GM23338 (cell line): Measurements from ENCODE around the gene BARD1. TPM values are rescaled to one million over a fixed set of nuclear protein-coding genes. Genes with fewer than 3 reads are reported as not detected.

Source experiments
- ATAC-seq: fragments of 200-7000 bp; cut with Tn5 transposase; 3 replicates; pipeline ENCODE4 v1.9.1; 2020
- DNase-seq: peaks from one replicate; pipeline ENCODE4 v3.0.0-alpha.2; 2015; ENCODE audit warnings: low spot score
- H2AFZ ChIP-seq: fragments of 200-600 bp; sonication (generic); 2 replicates; pipeline ENCODE4 v1.8.0; 2016; ENCODE audit warnings: antibody characterized with exemption, mild to moderate bottlenecking, moderate library complexity
- H3F3A ChIP-seq: fragments of 200-600 bp; sonication (generic); replicated peaks from 2 replicates; pipeline ENCODE4 v1.8.0; 2017; ENCODE audit warnings: antibody characterized with exemption, mixed run types, low read depth
- H3K27ac ChIP-seq: fragments of 200-600 bp; sonication (generic); 2 replicates; pipeline ENCODE4 v1.6.1; 2016; ENCODE audit warnings: low read depth
- H3K27me3 ChIP-seq: fragments of 200-600 bp; sonication (generic); 2 replicates; pipeline ENCODE4 v1.8.0; 2016; ENCODE audit warnings: mild to moderate bottlenecking, mixed run types, moderate library complexity; ENCODE audit not compliant: insufficient read depth
- H3K36me3 ChIP-seq: fragments of 200-600 bp; sonication (generic); 2 replicates; pipeline ENCODE4 v1.8.0; 2016; ENCODE audit warnings: mild to moderate bottlenecking; ENCODE audit not compliant: insufficient read depth
- H3K4me1 ChIP-seq: fragments of 200-600 bp; sonication (generic); 2 replicates; pipeline ENCODE4 v1.8.0; 2016; ENCODE audit warnings: mild to moderate bottlenecking, moderate library complexity; ENCODE audit not compliant: insufficient read depth
- H3K4me2 ChIP-seq: fragments of 200-600 bp; sonication (generic); 2 replicates; pipeline ENCODE4 v1.7.1; 2017; ENCODE audit warnings: mixed run types
- H3K4me3 ChIP-seq: fragments of 200-600 bp; sonication (generic); 2 replicates; pipeline ENCODE4 v1.6.1; 2016; ENCODE audit warnings: mixed run types
- H3K79me2 ChIP-seq: fragments of 200-600 bp; sonication (generic); replicated peaks from 2 replicates; pipeline ENCODE4 v1.8.0; 2017; ENCODE audit warnings: mild to moderate bottlenecking; ENCODE audit not compliant: insufficient read depth
- H3K9me2 ChIP-seq: fragments of 200-600 bp; sonication (generic); 2 replicates; pipeline ENCODE4 v1.8.0; 2017; ENCODE audit not compliant: insufficient read depth
- H4K20me1 ChIP-seq: fragments of 200-600 bp; sonication (generic); replicated peaks from 2 replicates; pipeline ENCODE4 v1.8.0; 2017; ENCODE audit warnings: mild to moderate bottlenecking; ENCODE audit not compliant: insufficient read depth
- H3K27ac Mint-ChIP-seq: 2 replicates; pipeline ENCODE4 v1.8.0; 2020; ENCODE audit warnings: inconsistent platforms, mild to moderate bottlenecking, moderate library complexity, mixed read lengths
- H3K27me3 Mint-ChIP-seq: 3 replicates; pipeline ENCODE4 v1.8.0; 2022; ENCODE audit warnings: low read depth, mild to moderate bottlenecking, moderate library complexity, mixed read lengths, inconsistent platforms; ENCODE audit not compliant: insufficient read depth, poor library complexity
- H3K36me3 Mint-ChIP-seq: 3 replicates; pipeline ENCODE4 v1.8.0; 2021; ENCODE audit warnings: low read depth, mild to moderate bottlenecking, inconsistent platforms, moderate library complexity, mixed read lengths
- H3K4me1 Mint-ChIP-seq: 3 replicates; pipeline ENCODE4 v1.8.0; 2020; ENCODE audit warnings: mild to moderate bottlenecking, inconsistent platforms, mixed read lengths
- H3K4me3 Mint-ChIP-seq: 3 replicates; pipeline ENCODE4 v1.8.0; 2021; ENCODE audit warnings: moderate library complexity, mild to moderate bottlenecking, inconsistent platforms, mixed read lengths
- H3K9me3 Mint-ChIP-seq: 3 replicates; pipeline ENCODE4 v1.8.0; 2020; ENCODE audit warnings: moderate library complexity, mild to moderate bottlenecking, inconsistent platforms, mixed read lengths
- EZH2phosphoT487 ChIP-seq: fragments of 200-600 bp; sonication (generic); IDR thresholded peaks from one replicate; pipeline ENCODE4 v1.8.1; 2018; ENCODE audit warnings: antibody characterized with exemption; ENCODE audit not compliant: unreplicated experiment
- POLR2AphosphoS5 ChIP-seq: IDR thresholded peaks from 2 replicates; pipeline ENCODE4 v1.6.1; 2016; ENCODE audit warnings: antibody characterized with exemption, low read depth
- STAT1 ChIP-seq: IDR thresholded peaks from one replicate; pipeline ENCODE4 v1.6.1; 2016; ENCODE audit warnings: antibody characterized with exemption; ENCODE audit not compliant: unreplicated experiment
- polyA plus RNA-seq: library from polyadenylated mRNA; unstranded; fragments of >200 nt; fragmentation: Nextera tagmentation; extraction: Ambion mirVana; gene quantifications from 2 replicates; pipeline ENCODE4 v1.2.1, GENCODE V29; 2016
- total RNA-seq: library from RNA; depleted of rRNA; stranded (reverse); fragments of >200 nt; shearing (Covaris generic); gene quantifications from 2 replicates; pipeline ENCODE4 v1.2.3, GENCODE V29; 2014
- TF ChIP-seq, protein P1 (sequence below), 2 experiments: fragments of 200-600 bp in 1 of 2; sonication (generic) in 1 of 2; conservative IDR thresholded peaks; 2 replicates each; pipeline versions ENCODE4 v1.5.1 to v1.6.1; 2016 to 2017; ENCODE audit warnings: antibody characterized with exemption in 2 of 2, low read depth in 2 of 2, mild to moderate bottlenecking in 2 of 2, moderate library complexity in 1 of 2
- TF ChIP-seq, protein P2 (sequence below): fragments of 250-450 bp; sonication (Bioruptor Pico); IDR thresholded peaks from 2 replicates; pipeline ENCODE4 v1.5.0; 2020; ENCODE audit warnings: mild to moderate bottlenecking, moderate library complexity
- TF ChIP-seq, protein P3 (sequence below): IDR thresholded peaks from one replicate; pipeline ENCODE4 v1.6.1; 2018; ENCODE audit warnings: antibody characterized with exemption; ENCODE audit not compliant: unreplicated experiment
- TF ChIP-seq, protein P4 (sequence below): IDR thresholded peaks from 2 replicates; pipeline ENCODE4 v1.6.1; 2016; ENCODE audit warnings: antibody characterized with exemption

Gene BARD1
- total and polyA plus RNA-seq, 2 experiments from 2014 or later: 33.9 to 61.0 TPM

DNA sequence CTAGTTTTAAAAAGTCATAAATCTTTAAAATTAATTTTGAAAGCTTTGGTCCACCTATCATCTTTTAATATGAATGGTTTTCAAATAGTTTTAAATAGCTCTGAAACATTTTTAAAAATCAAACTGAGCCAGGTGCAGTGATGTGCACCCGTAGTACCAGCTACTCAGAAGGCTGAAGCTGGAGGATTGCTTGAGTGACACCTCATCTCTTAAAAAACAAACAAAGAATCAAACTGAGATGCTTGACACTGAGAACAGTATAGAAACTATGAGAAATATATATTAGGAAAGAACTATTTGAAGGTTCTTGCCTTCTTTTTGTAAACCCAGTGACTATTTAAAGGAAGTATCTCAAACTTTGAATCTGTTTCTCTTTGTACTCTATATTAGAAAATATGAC is 67.4 kb downstream of the BARD1 start:
- no peak overlapping the region for H3K4me3 Mint-ChIP-seq
- H3K9me3 Mint-ChIP-seq: no peaks in the 10 kb centered on the region
- Histone ChIP-seq H3K27ac (no peak overlapping the region), H3K27me3 (no peaks in the 10 kb centered on the region), H3K9me2 (no peaks in the 10 kb centered on the region), H3K4me2 (no peak overlapping the region), H3K4me3 (no peak overlapping the region), H3K79me2 (no peaks in the 10 kb centered on the region; the same call in 1 of the 2 replicates), H3K36me3 (peaks cover 6% of the 10 kb centered on the region; the same call in 1 of the 2 replicates), H3F3A (no peaks in the 10 kb centered on the region), H4K20me1 (peaks cover 5% of the 10 kb centered on the region; the same call in 1 of the 2 replicates), H3K4me1 (no peaks in the 10 kb centered on the region), H2AFZ (no peak overlapping the region)
- no peak for DNase-seq
- peaks cover 36% of the 10 kb centered on the region for H3K36me3 Mint-ChIP-seq
- no peaks in the 10 kb centered on the region for H3K4me1 Mint-ChIP-seq
- no peak for ATAC-seq
- TF ChIP-seq, protein P1, sequence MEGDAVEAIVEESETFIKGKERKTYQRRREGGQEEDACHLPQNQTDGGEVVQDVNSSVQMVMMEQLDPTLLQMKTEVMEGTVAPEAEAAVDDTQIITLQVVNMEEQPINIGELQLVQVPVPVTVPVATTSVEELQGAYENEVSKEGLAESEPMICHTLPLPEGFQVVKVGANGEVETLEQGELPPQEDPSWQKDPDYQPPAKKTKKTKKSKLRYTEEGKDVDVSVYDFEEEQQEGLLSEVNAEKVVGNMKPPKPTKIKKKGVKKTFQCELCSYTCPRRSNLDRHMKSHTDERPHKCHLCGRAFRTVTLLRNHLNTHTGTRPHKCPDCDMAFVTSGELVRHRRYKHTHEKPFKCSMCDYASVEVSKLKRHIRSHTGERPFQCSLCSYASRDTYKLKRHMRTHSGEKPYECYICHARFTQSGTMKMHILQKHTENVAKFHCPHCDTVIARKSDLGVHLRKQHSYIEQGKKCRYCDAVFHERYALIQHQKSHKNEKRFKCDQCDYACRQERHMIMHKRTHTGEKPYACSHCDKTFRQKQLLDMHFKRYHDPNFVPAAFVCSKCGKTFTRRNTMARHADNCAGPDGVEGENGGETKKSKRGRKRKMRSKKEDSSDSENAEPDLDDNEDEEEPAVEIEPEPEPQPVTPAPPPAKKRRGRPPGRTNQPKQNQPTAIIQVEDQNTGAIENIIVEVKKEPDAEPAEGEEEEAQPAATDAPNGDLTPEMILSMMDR (conservative IDR thresholded peaks at IDR 0.05; ENCODE audit: low read depth in 2 of 2): no peak
- no peak for TF ChIP-seq EZH2phosphoT487
- H3K27me3 Mint-ChIP-seq: peaks cover 4% of the 10 kb centered on the region
- no peak overlapping the region for H3K27ac Mint-ChIP-seq

DNA sequence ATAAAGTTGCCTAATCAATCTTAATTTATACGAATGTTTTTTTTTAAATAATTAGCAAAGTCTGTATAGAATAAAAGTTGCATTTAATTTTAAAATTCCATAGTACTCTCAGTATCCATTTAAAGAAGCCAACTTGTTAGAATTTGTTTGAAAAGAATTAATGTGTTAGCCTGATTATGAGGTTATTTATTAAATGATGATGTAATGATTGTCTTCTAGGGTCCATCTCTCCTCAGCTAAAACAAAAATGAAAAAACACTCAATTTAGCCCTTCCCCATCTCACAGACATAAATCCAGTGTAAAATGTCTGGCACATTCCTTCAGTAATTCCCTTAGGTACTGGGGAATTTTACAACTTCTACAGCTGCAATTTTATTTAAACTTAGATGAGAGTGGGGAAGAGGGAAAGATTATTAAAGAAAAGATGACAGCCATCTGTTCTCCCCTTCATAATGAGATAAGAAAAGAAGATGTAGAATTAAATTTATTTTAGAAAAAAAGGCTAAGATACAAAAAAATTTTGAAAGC is 68.6 kb downstream of the BARD1 start:
- H3K4me2 ChIP-seq: no peak overlapping the region
- peaks cover 2% of the 10 kb centered on the region for H3K27me3 Mint-ChIP-seq
- no peak overlapping the region for H3K27ac ChIP-seq
- no peaks in the 10 kb centered on the region for H3K27me3 ChIP-seq
- H3K79me2 ChIP-seq: no peaks in the 10 kb centered on the region; the same call in 1 of the 2 replicates
- H3K9me2 ChIP-seq: no peaks in the 10 kb centered on the region
- peaks cover 26% of the 10 kb centered on the region for H3K36me3 Mint-ChIP-seq
- no peak overlapping the region for H2AFZ ChIP-seq
- no peaks in the 10 kb centered on the region for H3K4me1 ChIP-seq
- H3K36me3 ChIP-seq: peaks cover 6% of the 10 kb centered on the region; the same call in 1 of the 2 replicates
- H3K4me1 Mint-ChIP-seq: no peaks in the 10 kb centered on the region
- no peak overlapping the region for H3K27ac Mint-ChIP-seq
- no peaks in the 10 kb centered on the region for H3K9me3 Mint-ChIP-seq
- H3F3A ChIP-seq: no peaks in the 10 kb centered on the region
- H3K4me3 Mint-ChIP-seq: no peak overlapping the region
- H4K20me1 ChIP-seq: peaks cover 5% of the 10 kb centered on the region; the same call in 1 of the 2 replicates
- H3K4me3 ChIP-seq: no peak overlapping the region
- ATAC-seq (no peak), DNase-seq (no peak)
- TF ChIP-seq, protein P2, sequence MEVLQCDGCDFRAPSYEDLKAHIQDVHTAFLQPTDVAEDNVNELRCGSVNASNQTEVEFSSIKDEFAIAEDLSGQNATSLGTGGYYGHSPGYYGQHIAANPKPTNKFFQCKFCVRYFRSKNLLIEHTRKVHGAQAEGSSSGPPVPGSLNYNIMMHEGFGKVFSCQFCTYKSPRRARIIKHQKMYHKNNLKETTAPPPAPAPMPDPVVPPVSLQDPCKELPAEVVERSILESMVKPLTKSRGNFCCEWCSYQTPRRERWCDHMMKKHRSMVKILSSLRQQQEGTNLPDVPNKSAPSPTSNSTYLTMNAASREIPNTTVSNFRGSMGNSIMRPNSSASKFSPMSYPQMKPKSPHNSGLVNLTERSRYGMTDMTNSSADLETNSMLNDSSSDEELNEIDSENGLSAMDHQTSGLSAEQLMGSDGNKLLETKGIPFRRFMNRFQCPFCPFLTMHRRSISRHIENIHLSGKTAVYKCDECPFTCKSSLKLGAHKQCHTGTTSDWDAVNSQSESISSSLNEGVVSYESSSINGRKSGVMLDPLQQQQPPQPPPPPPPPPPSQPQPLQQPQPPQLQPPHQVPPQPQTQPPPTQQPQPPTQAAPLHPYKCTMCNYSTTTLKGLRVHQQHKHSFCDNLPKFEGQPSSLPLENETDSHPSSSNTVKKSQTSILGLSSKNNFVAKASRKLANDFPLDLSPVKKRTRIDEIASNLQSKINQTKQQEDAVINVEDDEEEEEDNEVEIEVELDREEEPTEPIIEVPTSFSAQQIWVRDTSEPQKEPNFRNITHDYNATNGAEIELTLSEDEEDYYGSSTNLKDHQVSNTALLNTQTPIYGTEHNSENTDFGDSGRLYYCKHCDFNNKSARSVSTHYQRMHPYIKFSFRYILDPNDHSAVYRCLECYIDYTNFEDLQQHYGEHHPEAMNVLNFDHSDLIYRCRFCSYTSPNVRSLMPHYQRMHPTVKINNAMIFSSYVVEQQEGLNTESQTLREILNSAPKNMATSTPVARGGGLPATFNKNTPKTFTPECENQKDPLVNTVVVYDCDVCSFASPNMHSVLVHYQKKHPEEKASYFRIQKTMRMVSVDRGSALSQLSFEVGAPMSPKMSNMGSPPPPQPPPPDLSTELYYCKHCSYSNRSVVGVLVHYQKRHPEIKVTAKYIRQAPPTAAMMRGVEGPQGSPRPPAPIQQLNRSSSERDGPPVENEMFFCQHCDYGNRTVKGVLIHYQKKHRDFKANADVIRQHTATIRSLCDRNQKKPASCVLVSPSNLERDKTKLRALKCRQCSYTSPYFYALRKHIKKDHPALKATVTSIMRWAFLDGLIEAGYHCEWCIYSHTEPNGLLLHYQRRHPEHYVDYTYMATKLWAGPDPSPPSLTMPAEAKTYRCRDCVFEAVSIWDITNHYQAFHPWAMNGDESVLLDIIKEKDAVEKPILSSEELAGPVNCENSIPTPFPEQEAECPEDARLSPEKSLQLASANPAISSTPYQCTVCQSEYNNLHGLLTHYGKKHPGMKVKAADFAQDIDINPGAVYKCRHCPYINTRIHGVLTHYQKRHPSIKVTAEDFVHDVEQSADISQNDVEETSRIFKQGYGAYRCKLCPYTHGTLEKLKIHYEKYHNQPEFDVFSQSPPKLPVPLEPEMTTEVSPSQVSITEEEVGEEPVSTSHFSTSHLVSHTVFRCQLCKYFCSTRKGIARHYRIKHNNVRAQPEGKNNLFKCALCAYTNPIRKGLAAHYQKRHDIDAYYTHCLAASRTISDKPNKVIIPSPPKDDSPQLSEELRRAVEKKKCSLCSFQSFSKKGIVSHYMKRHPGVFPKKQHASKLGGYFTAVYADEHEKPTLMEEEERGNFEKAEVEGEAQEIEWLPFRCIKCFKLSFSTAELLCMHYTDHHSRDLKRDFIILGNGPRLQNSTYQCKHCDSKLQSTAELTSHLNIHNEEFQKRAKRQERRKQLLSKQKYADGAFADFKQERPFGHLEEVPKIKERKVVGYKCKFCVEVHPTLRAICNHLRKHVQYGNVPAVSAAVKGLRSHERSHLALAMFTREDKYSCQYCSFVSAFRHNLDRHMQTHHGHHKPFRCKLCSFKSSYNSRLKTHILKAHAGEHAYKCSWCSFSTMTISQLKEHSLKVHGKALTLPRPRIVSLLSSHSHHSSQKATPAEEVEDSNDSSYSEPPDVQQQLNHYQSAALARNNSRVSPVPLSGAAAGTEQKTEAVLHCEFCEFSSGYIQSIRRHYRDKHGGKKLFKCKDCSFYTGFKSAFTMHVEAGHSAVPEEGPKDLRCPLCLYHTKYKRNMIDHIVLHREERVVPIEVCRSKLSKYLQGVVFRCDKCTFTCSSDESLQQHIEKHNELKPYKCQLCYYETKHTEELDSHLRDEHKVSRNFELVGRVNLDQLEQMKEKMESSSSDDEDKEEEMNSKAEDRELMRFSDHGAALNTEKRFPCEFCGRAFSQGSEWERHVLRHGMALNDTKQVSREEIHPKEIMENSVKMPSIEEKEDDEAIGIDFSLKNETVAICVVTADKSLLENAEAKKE (CRISPR knock-in tag): no peak
- TF ChIP-seq STAT1 (no peak), POLR2AphosphoS5 (no peak), EZH2phosphoT487 (no peak)
- TF ChIP-seq, protein P3, sequence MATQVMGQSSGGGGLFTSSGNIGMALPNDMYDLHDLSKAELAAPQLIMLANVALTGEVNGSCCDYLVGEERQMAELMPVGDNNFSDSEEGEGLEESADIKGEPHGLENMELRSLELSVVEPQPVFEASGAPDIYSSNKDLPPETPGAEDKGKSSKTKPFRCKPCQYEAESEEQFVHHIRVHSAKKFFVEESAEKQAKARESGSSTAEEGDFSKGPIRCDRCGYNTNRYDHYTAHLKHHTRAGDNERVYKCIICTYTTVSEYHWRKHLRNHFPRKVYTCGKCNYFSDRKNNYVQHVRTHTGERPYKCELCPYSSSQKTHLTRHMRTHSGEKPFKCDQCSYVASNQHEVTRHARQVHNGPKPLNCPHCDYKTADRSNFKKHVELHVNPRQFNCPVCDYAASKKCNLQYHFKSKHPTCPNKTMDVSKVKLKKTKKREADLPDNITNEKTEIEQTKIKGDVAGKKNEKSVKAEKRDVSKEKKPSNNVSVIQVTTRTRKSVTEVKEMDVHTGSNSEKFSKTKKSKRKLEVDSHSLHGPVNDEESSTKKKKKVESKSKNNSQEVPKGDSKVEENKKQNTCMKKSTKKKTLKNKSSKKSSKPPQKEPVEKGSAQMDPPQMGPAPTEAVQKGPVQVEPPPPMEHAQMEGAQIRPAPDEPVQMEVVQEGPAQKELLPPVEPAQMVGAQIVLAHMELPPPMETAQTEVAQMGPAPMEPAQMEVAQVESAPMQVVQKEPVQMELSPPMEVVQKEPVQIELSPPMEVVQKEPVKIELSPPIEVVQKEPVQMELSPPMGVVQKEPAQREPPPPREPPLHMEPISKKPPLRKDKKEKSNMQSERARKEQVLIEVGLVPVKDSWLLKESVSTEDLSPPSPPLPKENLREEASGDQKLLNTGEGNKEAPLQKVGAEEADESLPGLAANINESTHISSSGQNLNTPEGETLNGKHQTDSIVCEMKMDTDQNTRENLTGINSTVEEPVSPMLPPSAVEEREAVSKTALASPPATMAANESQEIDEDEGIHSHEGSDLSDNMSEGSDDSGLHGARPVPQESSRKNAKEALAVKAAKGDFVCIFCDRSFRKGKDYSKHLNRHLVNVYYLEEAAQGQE: no peak
- TF ChIP-seq, protein P4, sequence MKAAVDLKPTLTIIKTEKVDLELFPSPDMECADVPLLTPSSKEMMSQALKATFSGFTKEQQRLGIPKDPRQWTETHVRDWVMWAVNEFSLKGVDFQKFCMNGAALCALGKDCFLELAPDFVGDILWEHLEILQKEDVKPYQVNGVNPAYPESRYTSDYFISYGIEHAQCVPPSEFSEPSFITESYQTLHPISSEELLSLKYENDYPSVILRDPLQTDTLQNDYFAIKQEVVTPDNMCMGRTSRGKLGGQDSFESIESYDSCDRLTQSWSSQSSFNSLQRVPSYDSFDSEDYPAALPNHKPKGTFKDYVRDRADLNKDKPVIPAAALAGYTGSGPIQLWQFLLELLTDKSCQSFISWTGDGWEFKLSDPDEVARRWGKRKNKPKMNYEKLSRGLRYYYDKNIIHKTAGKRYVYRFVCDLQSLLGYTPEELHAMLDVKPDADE: no peak
